Esophagus muscularis mucosa (tissue), 4 donors: ENCODE data around the gene MACROD2. TPM values are rescaled to one million over a fixed set of nuclear protein-coding genes. Genes with fewer than 3 reads are reported as not detected.

Source experiments
- DNase-seq: peaks from one replicate; pipeline ENCODE4 v3.0.0-alpha.2; 2017; ENCODE audit errors: extremely low spot score
- H3K27ac ChIP-seq, 4 donors: fragments of 200-600 bp; sonication (generic); replicated peaks in 1 of 4; 1 replicate in 3 of 4; 2 replicates in 1 of 4; pipeline ENCODE4 v1.5.1; 2016 to 2019; ENCODE audit warnings: mild to moderate bottlenecking in 1 of 4
- H3K27me3 ChIP-seq, 4 donors: fragments of 200-600 bp; sonication (generic); one replicate each; pipeline versions ENCODE4 v1.5.1 to v1.6.0; 2016 to 2019
- H3K36me3 ChIP-seq, 4 donors: fragments of 200-600 bp; sonication (generic); one replicate each; pipeline ENCODE4 v1.5.1; 2016 to 2019
- H3K4me1 ChIP-seq, 4 donors: fragments of 200-600 bp; sonication (generic); one replicate each; pipeline ENCODE4 v1.5.1; 2016 to 2019
- H3K4me3 ChIP-seq, 4 donors: fragments of 200-600 bp; sonication (generic); 1 replicate in 2 of 4; 2 replicates in 2 of 4; pipeline ENCODE4 v1.5.1; 2016 to 2019; ENCODE audit warnings: mild to moderate bottlenecking in 4 of 4, moderate library complexity in 1 of 4
- H3K9me3 ChIP-seq, 4 donors: fragments of 200-600 bp; sonication (generic); 1 replicate in 3 of 4; 2 replicates in 1 of 4; pipeline ENCODE4 v1.5.1; 2016 to 2019
- CTCF ChIP-seq, 3 experiments: fragments of 200-600 bp in 2 of 3; fragments of 450-650 bp in 1 of 3; sonication (generic) in 2 of 3; IDR thresholded peaks; one replicate each; pipeline ENCODE4 v1.5.1; 2017 to 2019; ENCODE audit warnings: antibody characterized with exemption in 3 of 3, mild to moderate bottlenecking in 2 of 3, moderate library complexity in 1 of 3
- EP300 ChIP-seq: sonication (generic); formaldehyde crosslinking; IDR thresholded peaks from one replicate; pipeline ENCODE4 v1.6.1; 2017; ENCODE audit warnings: antibody characterized with exemption
- POLR2A ChIP-seq: fragments of 450-650 bp; IDR thresholded peaks from one replicate; pipeline ENCODE4 v1.6.1; 2017; ENCODE audit warnings: antibody characterized with exemption, moderate library complexity, mild to moderate bottlenecking, low read depth
- POLR2AphosphoS5 ChIP-seq, 2 donors: sonication (generic); formaldehyde crosslinking; IDR thresholded peaks; one replicate each; pipeline ENCODE4 v1.6.1; 2017; ENCODE audit warnings: antibody characterized with exemption in 2 of 2
- WGBS: methylation state at CpG from one replicate; pipeline ENCODE4 v1.1.5; 2018; 5-methylcytosine and 5-hydroxymethylcytosine counted together
- intact Hi-C: fragments of 100-400 bp; cut with DNase I; formaldehyde crosslinking; loops from one replicate; pipeline ENCODE4 v1.15.1; 2023
- total RNA-seq, 4 donors: library from RNA; depleted of rRNA; stranded (reverse); fragments of >200 nt; gene quantifications; one replicate each; pipeline versions ENCODE4 v1.1.0 to v1.2.1, GENCODE V29; 2016

The MACROD2 gene
- total RNA-seq, 4 donors from 2014 or later = 1.4 to 3.6 (median 2.6) TPM

DNA sequence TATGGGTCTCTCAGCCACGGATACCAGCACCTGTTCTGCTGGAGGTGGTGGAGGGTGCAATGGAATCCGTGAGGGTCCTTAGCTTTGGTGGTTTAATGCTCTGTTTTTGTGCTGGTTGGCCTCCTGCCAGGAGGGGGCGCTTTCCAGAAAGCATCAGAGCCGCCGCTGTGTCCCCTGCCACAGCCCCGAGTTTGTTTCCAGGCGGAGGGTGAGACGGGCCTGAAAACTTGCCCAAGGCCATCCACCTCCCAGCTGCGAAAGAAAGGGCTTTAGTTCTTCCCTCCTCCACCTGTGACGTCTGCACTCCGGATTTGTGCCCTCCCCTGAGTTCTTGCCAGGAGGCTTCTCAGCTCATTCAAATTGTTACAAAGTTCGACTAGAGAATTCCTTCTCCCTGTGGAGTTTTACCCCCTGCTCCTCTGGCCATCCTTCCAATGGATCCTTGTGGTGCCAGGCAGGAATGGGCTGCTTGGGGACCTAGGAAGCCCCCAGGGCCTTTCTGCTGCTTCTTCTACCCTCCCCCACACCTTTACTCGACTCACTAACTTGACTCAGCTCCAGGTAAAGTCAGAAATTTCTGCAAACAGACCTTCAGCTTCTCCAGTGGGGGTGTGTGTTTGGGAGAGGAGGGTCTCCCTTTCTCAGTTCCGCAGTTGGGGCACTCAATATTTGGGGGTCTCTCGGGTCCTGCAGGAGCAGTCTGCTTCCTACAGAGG is 1704.3 kb downstream of the MACROD2 start:
- TF ChIP-seq POLR2A (no peak), EP300 (no peak), POLR2AphosphoS5 (IDR thresholded peaks at IDR 0.05) (no peak), CTCF (IDR thresholded peaks at IDR 0.05) (no peak)
- WGBS = 89% methylated on average over 12 of the region's 15 CpGs
- H3K9me3 ChIP-seq = peaks cover 0 to 5% (median 2%) of the 10 kb centered on the region in 4 donors
- no peaks in the 10 kb centered on the region for H3K36me3 ChIP-seq
- no peak for DNase-seq
- no peaks in the 10 kb centered on the region for H3K27me3 ChIP-seq
- H3K27ac ChIP-seq = no peak overlapping the region
- intact Hi-C loops = no loop called here
- H3K4me3 ChIP-seq = no peak overlapping the region
- H3K4me1 ChIP-seq = no peaks in the 10 kb centered on the region

DNA sequence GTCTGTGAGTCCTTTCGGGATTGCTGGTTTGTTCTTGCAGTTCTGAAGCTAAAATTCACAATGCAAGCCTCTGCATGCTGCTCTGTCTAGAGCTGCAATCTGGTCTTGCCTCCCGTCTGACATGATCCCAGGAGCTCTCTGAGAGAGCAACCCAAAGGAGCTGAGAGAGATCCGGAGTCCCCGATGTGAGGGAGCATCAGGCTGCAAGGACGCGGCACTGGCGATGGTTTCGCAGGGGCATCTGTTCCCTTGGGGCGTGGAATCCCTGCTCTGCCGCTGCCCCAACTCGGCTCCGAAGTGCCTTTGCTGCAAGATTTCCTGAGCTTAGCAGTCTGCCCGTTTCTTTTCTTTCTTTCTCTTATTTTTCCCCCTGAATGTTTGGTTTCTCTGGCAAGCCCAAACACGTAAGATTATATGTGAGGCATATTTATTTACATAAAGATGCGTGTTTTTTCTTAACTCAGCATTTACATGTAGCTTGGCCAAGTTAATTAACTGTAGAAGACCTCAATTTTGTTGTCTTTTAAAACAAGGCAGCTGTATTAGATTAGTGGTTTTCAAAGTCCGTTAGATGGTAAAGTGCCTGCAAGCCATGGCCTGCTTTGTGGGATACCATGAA is 1704.9 kb downstream of the MACROD2 start:
- DNase-seq = no peak
- no peak for TF ChIP-seq POLR2A
- no peak for TF ChIP-seq POLR2AphosphoS5 (IDR thresholded peaks at IDR 0.05)
- TF ChIP-seq EP300 = no peak
- TF ChIP-seq CTCF (IDR thresholded peaks at IDR 0.05) = no peak
- Histone ChIP-seq H3K27ac (no peak overlapping the region), H3K4me1 (no peaks in the 10 kb centered on the region), H3K4me3 (no peak overlapping the region), H3K27me3 (no peaks in the 10 kb centered on the region), H3K9me3 (no peaks in the 10 kb centered on the region), H3K36me3 (no peaks in the 10 kb centered on the region)
- intact Hi-C loops = no loop called here
- WGBS = 76% methylated on average over 15 of the region's 16 CpGs

- H3K27me3 ChIP-seq = no peaks in the 10 kb centered on the region
- intact Hi-C loops = no loop called here
- no peak overlapping the region for H3K4me3 ChIP-seq
- TF ChIP-seq POLR2A (no peak), POLR2AphosphoS5 (IDR thresholded peaks at IDR 0.05) (no peak), EP300 (no peak), CTCF (IDR thresholded peaks at IDR 0.05) (no peak)
- H3K9me3 ChIP-seq = no peaks in the 10 kb centered on the region
- H3K4me1 ChIP-seq = no peaks in the 10 kb centered on the region
- 67% methylated on average over 2 of the region's 2 CpGs for WGBS
- H3K27ac ChIP-seq = no peak overlapping the region
- no peaks in the 10 kb centered on the region for H3K36me3 ChIP-seq
- no peak for DNase-seq
These were observed 1706.8 kb downstream of the MACROD2 start for GRCh38 chr20:15702161-15702560.

GRCh38 chr20:15703171-15703911 is 1708.0 kb downstream of the MACROD2 start:
- Histone ChIP-seq H3K36me3 (no peaks in the 10 kb centered on the region), H3K27ac (no peak overlapping the region), H3K4me3 (no peak overlapping the region), H3K27me3 (no peaks in the 10 kb centered on the region), H3K4me1 (no peaks in the 10 kb centered on the region), H3K9me3 (no peaks in the 10 kb centered on the region)
- intact Hi-C loops = no loop called here
- WGBS = 98% methylated on average over 4 of the region's 4 CpGs
- DNase-seq = no peak
- TF ChIP-seq EP300 (no peak), POLR2A (no peak), POLR2AphosphoS5 (IDR thresholded peaks at IDR 0.05) (no peak), CTCF (IDR thresholded peaks at IDR 0.05) (no peak)
